A549 treated with RU486 at 1 μM for 4 hours (cell line): ENCODE results near the gene SLC30A4. TPM values are rescaled to one million over a fixed set of nuclear protein-coding genes. Genes with fewer than 3 reads are reported as not detected.

Experiments used
- total RNA-seq: library from RNA; stranded (reverse); fragments of 200-300 nt; extraction: Qiagen RNA extraction; gene quantifications from 5 replicates; pipeline ENCODE4 v1.2.3, GENCODE V29; 2022; ENCODE audit warnings: low read depth

Gene SLC30A4
- total RNA-seq = 1.1 to 1.8 TPM (median 1.7 TPM) in 5 replicates

GRCh38 chr15:45522328-45523165 is at the start of gene SLC30A4:
SLC30A4 (minus strand) TSS chr15:45522755; CDS start chr15:45522354, 401 bp downstream.

Other genes starting within 250 kb of the SLC30A4 start
- 2.2 to 3.0 TPM (median 2.5 TPM) in 5 replicates for gene GATM, start 144.2 kb downstream of the SLC30A4 start, total RNA-seq
- 12.5 to 25.9 TPM (median 20.4 TPM) in 5 replicates for gene BLOC1S6, start 64.6 kb upstream of the SLC30A4 start, total RNA-seq
- 70.0 to 86.5 TPM (median 76.1 TPM) in 5 replicates for gene SQOR, start 112.3 kb upstream of the SLC30A4 start, total RNA-seq